ENCODE results near the gene ATL1. TPM values are rescaled to one million over a fixed set of nuclear protein-coding genes. Genes with fewer than 3 reads are reported as not detected.
A peak's percentile ranks its signal among the peaks of the same experiment; 100 is the strongest.
"Not testable (repeated sequence)": the region's sequence is repeated elsewhere in the genome, so short reads cannot be mapped to it uniquely, and the experiment has no call there.

Gene ATL1
- total and polyA plus RNA-seq, 2 of the 13 experiments (the other 11 are each of a cell fraction or from before 2014, with no cell fraction given), result 0.60 to 0.65 TPM

GRCh38 chr14:50659327-50659974 is 99.5 kb downstream of the ATL1 start:
- ATAC-seq (no peak), FAIRE-seq (no peak), DNase-seq (ENCODE audit: low spot score) (no peak)
- no peaks in the 10 kb centered on the region for H3K9me3 ChIP-seq (ENCODE audit: low read length)
- peaks cover 13% of the 10 kb centered on the region for H3K4me1 ChIP-seq (ENCODE audit: insufficient read depth, low read length)
- H3K4me3 ChIP-seq (replicated peaks in 1 of 3; ENCODE audit: insufficient read depth in 1 of 3, low read depth in 2 of 3, low read length in 3 of 3), result no peak overlapping the region
- no peaks in the 10 kb centered on the region for H3K27me3 ChIP-seq (ENCODE audit: control insufficient read depth in 1 of 2, insufficient read depth in 2 of 2, low read length in 2 of 2)
- H3K9ac ChIP-seq (ENCODE audit: insufficient read depth, low read depth, low read length), result no peak overlapping the region
- no peak overlapping the region for H2AFZ ChIP-seq (ENCODE audit: low read length)
- ChIA-PET POLR2A (interaction anchor here (1.0 kb wide), 1 partner anchor 9 kb away, joined by 4 read pairs; the partner anchor contains the start of gene SAV1), CTCF (ENCODE audit: low intra/inter-chr PET ratio, low total read pairs) (no interaction called here)
- BruUV-seq (replicated peaks), result no TSS peak
- peaks cover 8% of the 10 kb centered on the region for H3K79me2 ChIP-seq (ENCODE audit: insufficient read depth, low read length)
- in situ Hi-C loops (cut with HindIII; ENCODE audit: extremely low pct_ligation_motif_present, low pct_unique_long_range_greater_than_20kb) (no loop called here), intact Hi-C loops (cut with micrococcal nuclease; ENCODE audit: unreplicated experiment) (no loop called here)
- no peak overlapping the region for H3K27ac ChIP-seq (ENCODE audit: extremely low read length, insufficient read depth, low read length)
- TF ChIP-seq FOXO4 (CRISPR knock-in tag; conservative IDR thresholded peaks at IDR 0.05), result no peak
- TF ChIP-seq ZNF382 (CRISPR knock-in tag; IDR thresholded peaks at IDR 0.05; ENCODE audit: borderline replicate concordance), result no peak
- no peak for TF ChIP-seq HMGA1 (CRISPR knock-in tag; conservative IDR thresholded peaks at IDR 0.05)
- TF ChIP-seq GMEB2 (CRISPR knock-in tag; IDR thresholded peaks at IDR 0.05; ENCODE audit: low read depth), result no peak
- no peak for TF ChIP-seq CSRNP2 (CRISPR knock-in tag; conservative IDR thresholded peaks at IDR 0.05; ENCODE audit: low read depth)
- TF ChIP-seq XBP1 (CRISPR knock-in tag; IDR thresholded peaks at IDR 0.05), result no peak
- peaks cover 0 to 10% of the 10 kb centered on the region in 2 experiments; a peak in 1 of 5 replicates for H3K36me3 ChIP-seq (replicated peaks in 1 of 2; ENCODE audit: control insufficient read depth in 1 of 2, insufficient read depth in 2 of 2, low read length in 2 of 2)
- H3K4me2 ChIP-seq (ENCODE audit: low read depth, low read length), result no peak overlapping the region
- WGBS (ENCODE audit: low lambda C conversion rate), result 95% methylated on average over 6 of the region's 6 CpGs
- H4K20me1 ChIP-seq (ENCODE audit: insufficient read depth, low read length), result no peaks in the 10 kb centered on the region

- H3K27ac ChIP-seq (ENCODE audit: extremely low read length, insufficient read depth, low read length); in situ Hi-C loops (cut with HindIII; ENCODE audit: extremely low pct_ligation_motif_present, low pct_unique_long_range_greater_than_20kb); H3K27me3 ChIP-seq (ENCODE audit: control insufficient read depth in 1 of 2, insufficient read depth in 2 of 2, low read length in 2 of 2); intact Hi-C loops (cut with micrococcal nuclease; ENCODE audit: unreplicated experiment); DNase-seq (ENCODE audit: low spot score); BruUV-seq (replicated peaks); H3K9me3 ChIP-seq (ENCODE audit: low read length); H3K4me2 ChIP-seq (ENCODE audit: low read depth, low read length); H3K9ac ChIP-seq (ENCODE audit: insufficient read depth, low read depth, low read length); FAIRE-seq; H2AFZ ChIP-seq (ENCODE audit: low read length); ATAC-seq; H3K4me3 ChIP-seq (replicated peaks in 1 of 3; ENCODE audit: insufficient read depth in 1 of 3, low read depth in 2 of 3, low read length in 3 of 3); H4K20me1 ChIP-seq (ENCODE audit: insufficient read depth, low read length); POLR2A ChIA-PET; CTCF ChIA-PET (ENCODE audit: low intra/inter-chr PET ratio, low total read pairs): not testable (repeated sequence)
- Histone ChIP-seq H3K36me3 (replicated peaks in 1 of 2; ENCODE audit: control insufficient read depth in 1 of 2, insufficient read depth in 2 of 2, low read length in 2 of 2) (peaks cover 0 to 12% of the 10 kb centered on the region in 2 experiments; a peak in 2 of 5 replicates), H3K4me1 (ENCODE audit: insufficient read depth, low read length) (peaks cover 27% of the 10 kb centered on the region), H3K79me2 (ENCODE audit: insufficient read depth, low read length) (peaks cover 25% of the 10 kb centered on the region)
- 98% methylated on average over 2 of the region's 2 CpGs for WGBS (ENCODE audit: low lambda C conversion rate)
These were observed 104.6 kb downstream of the ATL1 start for GRCh38 chr14:50664579-50664978.

- H3K4me3 ChIP-seq (replicated peaks in 1 of 3; ENCODE audit: insufficient read depth in 1 of 3, low read depth in 2 of 3, low read length in 3 of 3); H3K9me3 ChIP-seq (ENCODE audit: low read length); BruUV-seq (replicated peaks); intact Hi-C loops (cut with micrococcal nuclease; ENCODE audit: unreplicated experiment); CTCF ChIA-PET (ENCODE audit: low intra/inter-chr PET ratio, low total read pairs); in situ Hi-C loops (cut with HindIII; ENCODE audit: extremely low pct_ligation_motif_present, low pct_unique_long_range_greater_than_20kb); H3K9ac ChIP-seq (ENCODE audit: insufficient read depth, low read depth, low read length); H2AFZ ChIP-seq (ENCODE audit: low read length); H3K27ac ChIP-seq (ENCODE audit: extremely low read length, insufficient read depth, low read length); DNase-seq (ENCODE audit: low spot score); ATAC-seq; H4K20me1 ChIP-seq (ENCODE audit: insufficient read depth, low read length); H3K27me3 ChIP-seq (ENCODE audit: control insufficient read depth in 1 of 2, insufficient read depth in 2 of 2, low read length in 2 of 2); FAIRE-seq; POLR2A ChIA-PET: not testable (repeated sequence)
- H3K79me2 ChIP-seq (ENCODE audit: insufficient read depth, low read length), result peaks cover 22% of the 10 kb centered on the region
- peaks cover 0 to 12% of the 10 kb centered on the region in 2 experiments; a peak in 2 of 5 replicates for H3K36me3 ChIP-seq (replicated peaks in 1 of 2; ENCODE audit: control insufficient read depth in 1 of 2, insufficient read depth in 2 of 2, low read length in 2 of 2)
- WGBS (ENCODE audit: low lambda C conversion rate), result 94% methylated on average over 5 of the region's 5 CpGs
- H3K4me2 ChIP-seq (ENCODE audit: low read depth, low read length), result peak overlapping the region; percentile 79; the same call in 1 of the 2 replicates
- peaks cover 34% of the 10 kb centered on the region for H3K4me1 ChIP-seq (ENCODE audit: insufficient read depth, low read length)
These were observed 105.4 kb downstream of the ATL1 start for GRCh38 chr14:50665300-50665699.

Data from HepG2 (cell line).